VCaP (cell line): ENCODE results near the gene PKP4.
"Not testable (repeated sequence)": the region's sequence is repeated elsewhere in the genome, so short reads cannot be mapped to it uniquely, and the experiment has no call there.

Experiments
- H3K27ac ChIP-seq: fragments of 450-650 bp; 2 replicates; pipeline ENCODE4 v1.5.1; 2017
- TF ChIP-seq, protein P1 (sequence below): fragments of 450-650 bp; conservative IDR thresholded peaks from 2 replicates; pipeline ENCODE4 v1.5.1; 2017; ENCODE audit warnings: mild to moderate bottlenecking, moderate library complexity

Gene PKP4

DNA sequence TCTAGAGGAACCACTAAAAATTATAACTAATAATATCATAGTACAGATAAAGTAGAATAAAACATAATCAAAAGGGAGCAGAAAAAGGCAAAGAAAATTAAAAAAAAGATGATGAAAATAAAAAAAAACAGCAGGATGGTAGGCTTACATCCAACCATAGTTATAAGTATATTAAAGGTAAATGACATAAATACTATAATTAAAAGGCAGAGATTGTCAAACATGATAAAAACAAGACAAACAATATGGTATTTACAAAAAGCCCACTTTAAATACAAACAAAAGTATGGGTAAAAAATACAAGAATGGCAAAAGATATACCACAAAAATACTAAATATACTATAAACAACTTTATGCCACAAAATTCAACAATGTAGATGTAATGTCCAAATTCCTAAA is 24.6 kb upstream of the PKP4 start:
- TF ChIP-seq, protein P1, sequence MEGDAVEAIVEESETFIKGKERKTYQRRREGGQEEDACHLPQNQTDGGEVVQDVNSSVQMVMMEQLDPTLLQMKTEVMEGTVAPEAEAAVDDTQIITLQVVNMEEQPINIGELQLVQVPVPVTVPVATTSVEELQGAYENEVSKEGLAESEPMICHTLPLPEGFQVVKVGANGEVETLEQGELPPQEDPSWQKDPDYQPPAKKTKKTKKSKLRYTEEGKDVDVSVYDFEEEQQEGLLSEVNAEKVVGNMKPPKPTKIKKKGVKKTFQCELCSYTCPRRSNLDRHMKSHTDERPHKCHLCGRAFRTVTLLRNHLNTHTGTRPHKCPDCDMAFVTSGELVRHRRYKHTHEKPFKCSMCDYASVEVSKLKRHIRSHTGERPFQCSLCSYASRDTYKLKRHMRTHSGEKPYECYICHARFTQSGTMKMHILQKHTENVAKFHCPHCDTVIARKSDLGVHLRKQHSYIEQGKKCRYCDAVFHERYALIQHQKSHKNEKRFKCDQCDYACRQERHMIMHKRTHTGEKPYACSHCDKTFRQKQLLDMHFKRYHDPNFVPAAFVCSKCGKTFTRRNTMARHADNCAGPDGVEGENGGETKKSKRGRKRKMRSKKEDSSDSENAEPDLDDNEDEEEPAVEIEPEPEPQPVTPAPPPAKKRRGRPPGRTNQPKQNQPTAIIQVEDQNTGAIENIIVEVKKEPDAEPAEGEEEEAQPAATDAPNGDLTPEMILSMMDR, result no peak
- H3K27ac ChIP-seq, result no peak overlapping the region

DNA sequence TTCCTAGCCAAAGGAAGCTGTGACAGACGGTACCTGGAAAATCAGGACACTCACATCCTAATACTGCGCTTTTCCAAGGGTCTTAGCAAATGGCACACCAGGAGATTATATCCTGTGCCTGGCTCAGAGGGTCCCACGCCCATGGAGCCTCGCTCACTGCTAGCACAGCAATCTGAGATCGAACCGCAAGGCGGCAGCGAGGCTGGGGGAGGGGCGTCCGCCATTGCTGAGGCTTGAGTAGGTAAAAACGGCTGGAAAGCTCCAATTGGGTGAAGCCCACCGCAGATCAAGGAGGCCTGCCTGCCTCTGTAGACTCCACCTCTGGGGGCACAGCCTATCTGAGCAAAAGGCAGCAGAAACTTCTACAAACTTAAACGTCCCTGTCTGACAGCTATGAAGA is 23.0 kb upstream of the PKP4 start:
- H3K27ac ChIP-seq, result not testable (repeated sequence)

DNA sequence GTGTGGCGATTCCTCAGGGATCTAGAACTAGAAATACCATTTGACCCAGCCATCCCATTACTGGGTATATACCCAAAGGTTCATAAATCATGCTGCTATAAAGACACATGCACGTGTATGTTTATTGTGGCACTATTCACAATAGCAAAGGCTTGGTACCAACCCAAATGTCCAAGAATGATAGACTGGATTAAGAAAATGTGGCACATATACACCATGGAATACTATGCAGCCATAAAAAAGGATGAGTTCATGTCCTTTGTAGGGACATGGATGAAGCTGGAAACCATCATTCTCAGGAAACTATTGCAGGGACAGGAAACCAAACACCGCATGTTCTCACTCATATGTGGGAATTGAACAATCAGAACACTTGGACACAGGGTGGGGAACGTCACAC is 17.7 kb upstream of the PKP4 start:
- not testable (repeated sequence) for H3K27ac ChIP-seq

DNA sequence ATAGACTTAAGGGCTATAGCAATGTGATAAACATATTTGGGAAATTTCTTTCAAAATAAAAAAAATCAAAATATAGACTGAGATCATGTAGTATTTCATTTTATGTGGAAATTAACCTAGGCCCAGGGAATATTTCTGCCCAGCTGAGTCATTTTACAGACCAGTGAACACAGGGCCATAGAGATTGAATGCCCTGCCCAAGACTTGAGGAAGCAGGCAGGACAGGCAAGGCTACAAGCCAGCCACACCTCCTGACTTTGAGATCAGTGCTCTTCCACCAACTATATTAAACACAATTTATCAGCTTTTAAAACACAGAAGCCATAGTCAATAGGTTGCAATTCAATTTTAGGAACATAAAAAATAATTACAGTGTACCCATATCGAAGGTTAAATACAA is 13.1 kb upstream of the PKP4 start:
- no peak overlapping the region for H3K27ac ChIP-seq
- TF ChIP-seq, protein P1, result no peak

DNA sequence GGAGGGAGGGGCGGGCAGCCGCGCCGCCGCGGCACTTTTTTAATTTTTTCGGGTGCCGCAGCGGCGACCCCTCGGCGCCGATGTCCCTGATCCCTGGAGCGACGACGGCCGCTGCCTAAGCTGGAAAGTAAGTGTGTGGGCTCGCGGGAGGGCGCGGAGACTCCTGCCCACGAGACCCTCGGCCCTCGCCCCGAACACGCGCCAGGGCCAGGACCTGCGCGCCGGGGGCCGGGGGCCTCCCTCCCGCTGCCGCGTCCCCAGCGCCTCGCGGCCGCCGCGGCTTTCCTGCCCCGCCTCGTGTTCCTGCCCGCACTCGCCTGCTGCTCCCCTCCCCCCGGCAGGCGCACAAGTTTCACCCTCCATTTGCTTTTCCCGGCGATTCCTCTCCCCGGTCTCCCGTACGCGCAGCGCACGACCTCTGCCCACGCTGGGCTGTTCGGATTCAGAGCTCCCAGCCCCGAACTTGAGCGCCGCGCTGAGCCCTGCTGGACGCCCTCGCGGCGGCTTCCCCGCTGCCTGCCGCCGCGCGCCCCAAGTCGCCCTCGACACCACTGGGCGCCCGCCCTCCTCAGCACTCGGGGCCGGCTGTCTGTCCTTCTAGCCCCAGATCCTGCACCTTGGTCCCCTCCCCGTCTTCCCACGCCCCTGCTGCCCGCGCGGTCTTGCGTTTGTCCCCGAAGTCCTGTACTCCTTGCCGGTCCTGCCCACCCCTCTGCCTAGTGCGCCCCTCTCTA is 507 bp downstream of the PKP4 start:
- TF ChIP-seq, protein P1, result no peak
- H3K27ac ChIP-seq, result peak overlapping the region; percentile 88

DNA sequence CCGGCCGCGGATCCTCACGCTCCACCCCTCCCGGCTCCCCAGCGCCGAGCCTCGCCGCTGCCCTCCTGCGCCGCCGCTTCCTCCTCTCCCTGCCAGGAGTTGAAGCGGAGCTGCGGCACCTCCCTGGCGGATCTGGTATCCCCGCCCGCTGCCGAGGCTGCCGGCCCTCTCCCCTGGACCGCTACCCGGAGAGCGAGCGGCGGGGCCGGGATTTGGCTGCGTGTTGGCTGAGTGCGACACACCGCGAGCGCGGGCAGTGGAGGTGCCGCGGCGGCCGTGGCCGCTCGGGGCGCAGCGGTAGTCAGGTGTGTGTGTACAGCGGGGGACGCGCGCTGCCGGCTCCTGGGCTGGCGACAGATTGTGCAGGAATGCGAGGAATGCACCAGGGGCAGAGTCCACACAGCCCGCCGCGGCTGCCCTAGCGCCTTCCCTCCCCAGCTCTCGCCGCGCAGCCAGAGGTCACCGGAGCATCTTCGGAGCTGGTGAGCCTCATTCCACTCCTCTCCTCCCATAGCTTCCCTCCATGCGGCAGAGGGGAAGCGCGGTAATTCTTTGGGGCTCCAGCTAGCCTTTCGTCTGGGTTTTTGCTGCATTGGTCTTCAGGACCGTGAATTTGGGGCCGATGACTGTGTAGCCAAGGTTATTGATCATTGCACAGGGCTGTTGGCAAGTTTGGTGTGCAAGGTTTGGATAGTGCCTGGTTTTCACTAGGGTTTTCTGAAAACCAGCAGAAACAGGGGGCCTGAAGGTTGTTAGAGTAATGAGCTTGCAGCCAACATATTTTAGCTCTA is 1.3 kb downstream of the PKP4 start:
- TF ChIP-seq, protein P1, result peak; percentile 64
- peak overlapping the region; percentile 88 for H3K27ac ChIP-seq

DNA sequence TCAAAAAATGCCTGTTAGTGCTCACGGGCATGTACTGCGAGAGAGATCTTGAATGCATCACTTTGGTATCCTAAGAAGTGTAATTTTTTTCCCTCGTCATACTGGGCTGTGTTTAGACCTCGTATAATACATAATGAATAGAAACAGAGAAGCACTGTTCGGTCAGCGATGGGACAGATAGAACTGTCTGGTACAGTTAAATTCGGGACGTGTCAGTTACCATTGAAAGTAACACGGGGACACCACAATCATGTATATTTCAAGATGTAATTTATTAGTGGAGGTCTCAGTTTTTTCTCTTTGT is 1.8 kb downstream of the PKP4 start:
- H3K27ac ChIP-seq, result peak overlapping the region; percentile 88
- TF ChIP-seq, protein P1, result no peak

DNA sequence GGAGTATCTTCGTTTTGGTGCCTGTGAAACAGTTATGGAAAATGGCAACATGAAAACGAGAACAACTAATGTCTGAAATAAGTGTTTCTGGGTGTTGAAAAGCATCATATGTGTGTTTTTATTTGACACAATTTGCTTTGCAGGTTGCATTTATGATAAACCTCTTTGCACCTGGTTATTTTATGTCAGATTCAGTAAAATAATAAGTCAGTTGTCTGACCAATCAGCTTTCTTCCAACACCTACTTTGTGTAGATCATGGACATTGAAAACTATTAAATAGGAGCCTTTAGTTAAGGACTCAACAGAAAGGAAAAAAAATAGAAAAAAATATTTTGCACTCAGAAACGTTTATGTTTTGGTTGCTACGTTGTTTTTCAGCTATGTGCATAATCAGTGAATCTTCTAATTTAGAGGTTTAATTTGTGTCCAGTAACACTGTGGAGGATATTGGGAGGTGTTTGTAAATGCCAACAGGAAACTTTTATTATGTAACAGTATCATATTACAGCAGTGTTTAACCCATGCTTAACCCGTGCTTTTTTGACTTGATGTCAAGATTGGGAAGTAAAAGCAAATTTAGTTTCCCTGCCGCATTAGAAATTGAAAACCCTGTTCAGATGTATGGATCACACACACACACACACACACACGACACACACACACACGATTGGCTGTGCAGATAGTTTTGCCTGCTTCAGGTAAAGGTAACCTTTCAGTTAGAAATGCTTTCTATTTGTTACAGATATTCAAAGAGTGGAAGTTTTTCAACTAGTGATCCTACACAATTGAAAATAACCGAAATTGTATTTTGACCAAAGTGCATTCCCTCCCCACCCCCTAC is 2.6 kb downstream of the PKP4 start:
- H3K27ac ChIP-seq, result peak overlapping the region; percentile 88
- TF ChIP-seq, protein P1, result no peak
